ENCODE results near the gene GPR137.
A peak's percentile ranks its signal among the peaks of the same experiment; 100 is the strongest.
"Not testable (repeated sequence)": the region's sequence is repeated elsewhere in the genome, so short reads cannot be mapped to it uniquely, and the experiment has no call there.

Gene GPR137

DNA sequence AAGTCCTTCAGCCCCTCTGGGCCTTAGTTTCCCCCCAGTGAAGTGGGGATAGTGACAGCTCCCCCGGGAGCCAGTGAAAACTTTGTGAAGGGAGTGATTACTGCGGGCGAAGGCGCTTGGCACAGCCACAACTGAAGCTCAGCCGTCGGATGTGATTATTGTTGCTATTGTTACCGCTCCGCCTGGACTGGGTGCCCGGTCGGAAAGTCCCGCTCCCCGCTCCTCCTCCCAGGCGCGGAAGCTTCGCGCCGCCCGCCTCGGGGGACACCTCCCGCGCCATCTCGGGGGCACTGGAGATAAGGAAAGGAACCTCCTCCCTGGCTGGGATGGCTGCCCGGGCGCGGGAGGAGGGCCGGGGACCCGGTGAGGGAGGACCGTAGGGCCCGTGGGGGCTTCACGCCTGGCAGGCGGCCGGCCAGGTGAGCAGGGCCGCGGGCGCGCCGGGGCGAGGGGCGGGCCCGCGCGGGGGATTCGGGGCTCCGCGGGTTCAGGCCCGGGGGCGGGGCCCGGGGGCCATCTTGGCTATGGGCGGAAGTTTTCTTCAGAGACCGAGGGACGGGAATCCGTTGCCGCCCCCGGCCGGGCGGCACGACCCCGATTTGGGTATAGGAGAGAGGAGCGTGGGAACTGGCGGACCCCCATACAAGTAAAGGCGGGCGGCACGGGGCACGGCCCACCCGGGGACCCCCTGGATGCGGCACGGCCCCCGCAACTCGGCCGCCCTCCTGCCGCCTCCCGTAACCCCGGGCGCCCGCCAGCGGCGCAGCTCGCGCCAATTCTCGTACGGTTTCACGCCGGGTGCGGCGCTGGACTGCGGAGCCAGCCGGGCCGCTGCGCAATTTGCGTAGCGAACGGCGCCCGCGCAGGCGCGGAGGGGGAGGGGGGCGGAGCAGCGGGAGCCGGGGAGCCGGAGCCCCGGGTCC lies at the start of gene GPR137:
TSS of gene GPR137 (plus strand) at position 887 of the 923 bp plus-strand sequence. CDS start 677 bp downstream, outside the sequence.
- peak; percentile 93 for DNase-seq

DNA sequence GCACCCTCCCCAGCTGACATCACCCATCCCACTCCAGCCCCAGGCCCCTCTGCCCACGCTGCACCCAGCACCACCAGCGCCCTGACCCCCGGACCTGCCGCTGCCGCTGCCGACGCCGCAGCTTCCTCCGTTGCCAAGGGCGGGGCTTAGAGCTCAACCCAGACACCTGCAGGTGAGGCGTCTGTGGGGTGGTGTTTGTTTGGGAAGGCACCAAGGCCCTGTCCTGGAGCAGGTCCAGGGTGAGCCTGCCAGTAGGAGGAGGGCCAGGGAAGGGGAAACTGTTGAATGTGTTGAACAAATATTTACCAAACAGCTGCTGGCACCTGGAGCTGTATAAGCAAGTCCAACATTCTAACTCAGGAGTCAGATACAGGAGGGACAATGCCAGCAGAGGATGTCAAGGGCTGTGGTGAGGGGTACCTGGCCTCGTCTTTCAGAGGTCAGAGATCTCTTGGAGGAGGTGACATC lies 48.1 kb upstream of the GPR137 start:
- no peak for DNase-seq

GRCh38 chr11:64238076-64238475 lies 47.6 kb upstream of the GPR137 start:
- DNase-seq, result no peak

- no peak for DNase-seq
Measured at GRCh38 chr11:64238999-64239398, 46.6 kb upstream of the GPR137 start.

- no peak for DNase-seq
Measured at GRCh38 chr11:64239662-64240434, 45.8 kb upstream of the GPR137 start.

GRCh38 chr11:64240435-64241240 lies 45.0 kb upstream of the GPR137 start, which contains the start of gene FKBP2:
Gene FKBP2, plus strand, starts transcription at chr11:64241095. Its CDS starts 1,293 bp downstream, at chr11:64242388.
- DNase-seq, result peak; percentile 98

DNA sequence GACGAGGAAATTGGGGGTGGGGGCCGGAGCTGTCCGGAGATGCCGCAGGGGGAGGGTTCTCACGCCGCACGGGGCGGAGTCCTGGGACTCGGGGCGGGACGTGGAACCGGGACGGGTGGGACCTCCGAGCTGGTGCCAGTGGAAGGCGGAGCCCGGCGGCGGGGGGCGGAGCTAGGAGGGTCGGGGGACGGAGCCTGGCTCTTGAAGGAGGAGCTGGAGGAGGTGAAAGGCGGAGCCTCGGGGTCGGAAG lies 44.5 kb upstream of the GPR137 start:
- DNase-seq, result peak; percentile 100

DNA sequence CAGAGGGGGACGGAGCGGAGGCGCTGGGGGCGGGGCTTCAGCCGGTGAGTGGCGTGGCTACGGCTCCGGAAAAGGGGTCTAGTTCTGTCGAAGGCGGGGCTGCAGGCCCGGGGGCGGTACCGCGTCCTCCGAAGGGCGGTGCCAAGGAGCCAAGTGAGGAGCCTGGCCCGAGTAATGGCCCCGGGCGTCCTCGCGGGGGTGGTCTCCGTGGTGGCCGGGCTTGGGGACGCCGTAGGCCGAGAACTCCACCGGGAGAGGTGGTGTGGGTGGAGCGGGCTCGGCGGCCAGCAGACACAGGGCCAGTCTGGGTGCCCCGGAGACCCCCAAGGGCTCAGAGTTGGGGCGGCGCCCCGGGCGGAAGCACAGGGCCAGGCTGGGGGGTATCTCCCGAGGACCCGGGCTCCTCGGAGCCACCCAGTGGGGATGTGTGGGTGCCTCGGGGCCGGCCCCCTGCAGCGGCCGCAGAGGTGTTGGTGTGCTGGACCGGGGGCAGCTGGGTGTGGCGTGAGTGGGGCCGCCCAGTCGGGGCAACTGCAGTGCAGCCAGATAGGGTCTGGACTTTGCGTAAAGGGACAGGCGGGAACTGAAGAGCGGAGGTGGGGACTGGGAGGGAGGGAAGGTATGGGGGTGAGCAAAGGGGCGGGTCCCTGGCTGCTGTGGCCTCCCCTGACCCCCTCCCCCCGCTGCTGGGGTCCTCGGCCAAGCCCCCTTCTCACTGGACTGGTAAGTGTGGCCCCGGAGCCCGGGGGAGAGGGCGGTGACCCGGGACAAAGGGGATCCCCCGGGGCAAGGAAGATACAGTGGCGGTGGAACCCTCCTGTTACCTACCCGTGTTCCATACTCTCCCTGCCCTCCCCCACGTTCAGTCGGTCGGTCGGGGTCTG lies 43.9 kb upstream of the GPR137 start:
- peak; percentile 19 for DNase-seq

- no peak for DNase-seq
Measured at GRCh38 chr11:64243236-64243854, 42.3 kb upstream of the GPR137 start.

- no peak for DNase-seq
Measured at GRCh38 chr11:64244107-64244506, 41.5 kb upstream of the GPR137 start.

DNA sequence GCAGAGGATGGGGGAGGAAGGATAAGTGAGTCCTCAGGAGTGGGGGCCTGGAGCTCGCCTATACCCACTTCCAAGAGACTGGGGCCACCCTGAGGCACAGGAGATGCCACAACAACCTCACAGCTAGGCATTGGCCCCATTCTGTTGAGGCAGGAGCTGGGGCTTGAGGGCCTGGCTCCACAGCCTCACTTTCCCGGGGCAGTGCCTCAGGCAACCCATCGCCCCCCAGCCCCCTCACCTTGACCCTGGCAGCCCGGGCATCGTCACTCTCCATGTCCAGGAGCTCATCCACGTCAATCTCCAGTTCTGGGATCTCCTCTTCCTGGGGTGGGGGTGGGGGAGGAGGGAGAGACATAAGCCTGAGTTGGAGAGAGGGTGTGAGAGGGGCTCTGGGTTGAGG lies 40.7 kb upstream of the GPR137 start:
- no peak for DNase-seq

DNA sequence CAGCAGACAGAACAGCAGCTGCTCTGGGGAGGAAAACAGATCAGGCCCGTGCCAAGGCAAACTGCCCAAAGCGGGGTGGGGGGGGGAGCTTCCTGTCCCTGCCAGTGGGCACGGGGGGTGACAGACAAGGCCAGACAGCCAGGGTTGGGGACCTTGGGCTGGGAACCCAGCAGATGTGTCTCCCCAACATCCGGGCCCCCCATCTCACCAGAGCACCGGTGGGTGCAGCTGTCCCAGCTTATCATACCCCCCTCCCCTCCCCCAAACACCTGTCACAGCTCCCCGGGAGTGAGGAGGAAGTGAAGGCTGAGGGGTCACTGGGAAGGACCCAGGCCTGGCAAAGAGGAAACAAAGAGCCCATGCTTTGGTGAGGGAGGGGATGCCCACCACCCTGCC lies 40.2 kb upstream of the GPR137 start:
- DNase-seq, result peak; percentile 66

DNA sequence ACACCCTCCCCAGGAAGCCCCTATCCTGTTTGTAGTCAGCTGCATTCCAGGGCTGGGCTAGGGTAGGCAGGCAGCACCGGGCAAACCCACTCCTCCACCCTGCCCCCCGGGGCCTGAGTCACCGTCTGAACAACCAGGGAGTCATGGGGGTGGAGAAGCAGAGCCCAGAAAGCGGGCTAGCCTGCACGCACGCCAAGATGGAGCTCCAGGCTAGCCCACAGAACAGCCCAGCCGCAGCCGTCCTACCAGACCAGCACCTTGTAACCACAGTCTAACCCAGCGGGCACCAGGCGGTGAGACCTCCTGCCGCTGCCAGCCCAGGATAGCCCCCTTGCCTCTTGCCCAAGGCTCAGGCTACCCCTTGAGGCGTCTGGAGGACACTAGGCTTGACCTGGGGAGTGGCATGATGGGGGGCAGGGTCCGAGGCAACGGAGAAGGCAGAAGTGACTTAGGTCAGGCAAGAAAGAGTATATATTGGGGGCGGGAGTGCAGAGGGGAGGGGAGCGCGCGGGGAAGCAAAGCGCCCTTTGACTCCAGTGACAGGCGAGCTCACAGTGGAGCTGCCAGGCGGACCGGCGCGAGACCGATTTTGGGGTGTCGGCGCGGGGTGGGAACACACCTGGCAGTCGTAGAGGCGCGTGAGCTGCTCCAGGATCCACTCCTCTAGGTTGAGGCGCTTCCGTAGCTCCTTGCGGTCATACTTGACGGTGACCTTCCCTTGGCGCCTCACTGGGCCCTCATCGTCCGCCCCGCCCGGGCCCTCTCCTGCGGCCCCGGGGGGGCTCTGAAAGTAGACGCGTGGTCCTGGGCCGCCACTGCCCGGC lies 39.6 kb upstream of the GPR137 start:
- DNase-seq, result peak; percentile 69

DNA sequence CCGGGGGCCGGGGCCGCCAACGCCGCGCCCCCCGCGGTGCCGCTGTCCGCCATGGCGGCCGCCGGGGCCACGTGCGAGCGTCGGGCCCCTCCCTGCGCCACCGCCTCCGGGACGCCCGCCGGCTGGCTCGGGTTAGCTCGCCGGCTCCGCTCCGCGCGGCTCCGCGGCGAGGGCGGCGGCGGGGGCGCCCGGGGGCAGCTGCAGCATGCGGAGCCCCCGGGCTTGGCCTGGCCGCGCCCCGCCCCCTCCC lies 39.1 kb upstream of the GPR137 start:
- not testable (repeated sequence) for DNase-seq

- peak; percentile 82 for DNase-seq
Measured at GRCh38 chr11:64246871-64247728, 38.5 kb upstream of the GPR137 start, which contains the start of gene PPP1R14B. Gene PPP1R14B, minus strand, starts transcription at chr11:64246943. Its CDS starts 270 bp downstream, at chr11:64246673.

DNA sequence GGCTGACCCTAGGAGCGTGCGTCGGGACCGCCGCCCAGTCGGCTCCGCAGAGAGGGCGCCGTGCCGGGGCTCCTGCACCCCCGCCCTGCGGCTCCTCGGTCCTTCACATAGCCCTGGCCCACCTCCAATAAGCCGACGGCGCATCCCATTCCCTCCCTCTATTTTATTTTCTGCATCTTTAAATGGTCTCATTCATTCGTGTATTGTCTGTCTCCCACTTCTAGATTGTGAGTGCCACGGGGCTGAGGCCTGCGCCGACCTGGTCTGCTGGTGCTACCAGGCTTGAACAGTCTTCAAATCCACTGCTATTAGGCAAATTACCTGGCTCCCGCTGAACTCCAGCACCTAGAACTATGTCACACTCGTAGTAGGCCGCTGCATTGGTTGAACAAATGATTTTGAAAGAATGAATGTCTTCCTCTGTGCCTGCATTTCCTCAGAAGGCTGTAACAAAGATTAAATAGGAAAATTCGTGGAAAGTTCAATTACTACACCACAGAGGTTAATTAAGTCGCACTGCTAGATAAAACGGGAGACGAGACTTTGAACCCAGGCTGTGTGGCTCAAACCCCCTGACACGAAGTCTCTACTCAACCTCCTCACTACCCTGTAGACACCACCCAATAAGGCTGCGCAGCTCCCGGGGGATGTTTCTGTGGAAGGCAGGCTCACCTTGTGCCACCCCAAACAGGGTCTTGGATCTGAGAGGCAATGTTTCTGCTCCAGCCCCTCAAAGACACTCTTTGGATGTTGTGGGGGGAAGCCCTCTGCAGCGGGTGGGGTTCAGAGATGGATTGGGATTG lies 37.7 kb upstream of the GPR137 start:
- no peak for DNase-seq

DNA sequence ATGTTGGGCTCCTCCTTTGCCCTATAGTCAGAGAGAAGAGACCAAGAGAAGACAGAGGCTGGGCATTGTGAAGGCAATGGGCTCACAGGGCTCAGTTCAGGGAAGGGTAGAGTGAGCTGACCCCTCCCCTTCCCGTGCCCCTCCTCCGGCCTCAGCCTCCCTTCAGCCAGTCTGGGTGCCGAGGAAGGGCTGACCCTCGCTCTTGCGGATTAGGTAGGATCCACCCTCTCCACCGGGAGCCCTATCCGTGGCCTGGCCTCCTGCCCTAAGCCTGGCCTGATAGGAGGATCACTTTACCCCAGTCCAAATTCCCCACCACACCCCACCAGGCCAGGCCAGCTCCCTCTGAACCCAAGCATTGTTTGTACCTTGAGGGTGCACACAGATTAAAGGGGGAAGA lies 37.1 kb upstream of the GPR137 start:
- DNase-seq, result no peak

DNA sequence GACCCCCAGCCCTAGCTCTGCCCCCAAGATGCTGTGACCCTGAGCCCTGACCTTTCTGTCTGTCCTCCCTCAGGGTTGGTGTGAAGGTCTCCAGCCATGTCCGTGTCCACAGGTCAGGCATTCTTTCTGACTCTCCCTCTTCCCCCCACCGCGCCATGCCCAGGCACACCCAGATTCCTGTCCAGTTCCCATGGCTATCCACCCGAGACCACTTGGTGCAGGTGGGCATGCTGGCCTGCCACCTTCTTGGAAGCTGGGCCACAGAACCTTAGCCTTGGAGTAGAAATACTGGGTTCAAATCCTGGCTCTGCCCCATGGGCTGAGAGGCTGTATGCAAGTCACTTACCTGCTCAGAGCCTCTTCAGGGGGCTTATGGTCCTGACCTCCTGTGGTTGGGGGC lies 36.6 kb upstream of the GPR137 start:
- DNase-seq, result no peak
